ENCODE measurements around the gene PIM3.

GRCh38 chr22:49943771-49944398 is 16.7 kb upstream of the PIM3 start:
- no peak for TF ChIP-seq POLR2A (IDR thresholded peaks at IDR 0.05)
- TF ChIP-seq, protein P1, sequence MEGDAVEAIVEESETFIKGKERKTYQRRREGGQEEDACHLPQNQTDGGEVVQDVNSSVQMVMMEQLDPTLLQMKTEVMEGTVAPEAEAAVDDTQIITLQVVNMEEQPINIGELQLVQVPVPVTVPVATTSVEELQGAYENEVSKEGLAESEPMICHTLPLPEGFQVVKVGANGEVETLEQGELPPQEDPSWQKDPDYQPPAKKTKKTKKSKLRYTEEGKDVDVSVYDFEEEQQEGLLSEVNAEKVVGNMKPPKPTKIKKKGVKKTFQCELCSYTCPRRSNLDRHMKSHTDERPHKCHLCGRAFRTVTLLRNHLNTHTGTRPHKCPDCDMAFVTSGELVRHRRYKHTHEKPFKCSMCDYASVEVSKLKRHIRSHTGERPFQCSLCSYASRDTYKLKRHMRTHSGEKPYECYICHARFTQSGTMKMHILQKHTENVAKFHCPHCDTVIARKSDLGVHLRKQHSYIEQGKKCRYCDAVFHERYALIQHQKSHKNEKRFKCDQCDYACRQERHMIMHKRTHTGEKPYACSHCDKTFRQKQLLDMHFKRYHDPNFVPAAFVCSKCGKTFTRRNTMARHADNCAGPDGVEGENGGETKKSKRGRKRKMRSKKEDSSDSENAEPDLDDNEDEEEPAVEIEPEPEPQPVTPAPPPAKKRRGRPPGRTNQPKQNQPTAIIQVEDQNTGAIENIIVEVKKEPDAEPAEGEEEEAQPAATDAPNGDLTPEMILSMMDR (IDR thresholded peaks at IDR 0.05) = no peak
- no peak for TF ChIP-seq POLR2AphosphoS5 (IDR thresholded peaks at IDR 0.05; ENCODE audit: insufficient read depth in 1 of 2, low read depth in 1 of 2)
